KOPT-K1 (cell line): ENCODE results near the gene GPR107.

ENCODE experiments used
- H3K27ac ChIP-seq: fragments of 200-600 bp; sonication (generic); 2 replicates; pipeline ENCODE4 v1.5.1; 2016; ENCODE audit warnings: antibody characterized with exemption, mild to moderate bottlenecking, low read depth, low read length; ENCODE audit not compliant: poor library complexity, severe bottlenecking
- H3K36me3 ChIP-seq: fragments of 200-600 bp; sonication (generic); 2 replicates; pipeline ENCODE4 v1.5.1; 2017; ENCODE audit warnings: antibody characterized with exemption, mild to moderate bottlenecking, low read length, moderate library complexity; ENCODE audit not compliant: insufficient read depth
- H3K9me3 ChIP-seq: fragments of 200-600 bp; sonication (generic); 2 replicates; pipeline ENCODE4 v1.5.1; 2017; ENCODE audit warnings: antibody characterized with exemption, low read length, mild to moderate bottlenecking; ENCODE audit not compliant: insufficient read depth, poor library complexity, severe bottlenecking

The GPR107 gene

GRCh38 chr9:130157079-130157478, 103.4 kb downstream of the GPR107 start:
- H3K36me3 ChIP-seq = no peaks in the 10 kb centered on the region
- no peak overlapping the region for H3K27ac ChIP-seq
- no peaks in the 10 kb centered on the region for H3K9me3 ChIP-seq

GRCh38 chr9:130158001-130158400, 104.3 kb downstream of the GPR107 start:
- no peaks in the 10 kb centered on the region for H3K9me3 ChIP-seq

GRCh38 chr9:130159057-130159456, 105.4 kb downstream of the GPR107 start:
- H3K36me3 ChIP-seq = no peaks in the 10 kb centered on the region
- no peak overlapping the region for H3K27ac ChIP-seq
- no peaks in the 10 kb centered on the region for H3K9me3 ChIP-seq

More at GRCh38 chr9:130158001-130158400, 104.3 kb downstream of the GPR107 start:
- Histone ChIP-seq H3K27ac (no peak overlapping the region), H3K36me3 (no peaks in the 10 kb centered on the region)

- Histone ChIP-seq H3K27ac (no peak overlapping the region), H3K9me3 (no peaks in the 10 kb centered on the region), H3K36me3 (no peaks in the 10 kb centered on the region)
Measured at GRCh38 chr9:130159915-130160670, 106.4 kb downstream of the GPR107 start.

GRCh38 chr9:130160862-130161470, 107.3 kb downstream of the GPR107 start:
- Histone ChIP-seq H3K27ac (no peak overlapping the region), H3K9me3 (no peaks in the 10 kb centered on the region), H3K36me3 (no peaks in the 10 kb centered on the region)

- no peaks in the 10 kb centered on the region for H3K9me3 ChIP-seq
- H3K36me3 ChIP-seq = no peaks in the 10 kb centered on the region
- no peak overlapping the region for H3K27ac ChIP-seq
Measured at GRCh38 chr9:130165579-130165978, 111.9 kb downstream of the GPR107 start.

- Histone ChIP-seq H3K9me3 (no peaks in the 10 kb centered on the region), H3K36me3 (no peaks in the 10 kb centered on the region), H3K27ac (no peak overlapping the region)
Measured at GRCh38 chr9:130166399-130166798, 112.7 kb downstream of the GPR107 start.

- Histone ChIP-seq H3K27ac (no peak overlapping the region), H3K9me3 (no peaks in the 10 kb centered on the region), H3K36me3 (no peaks in the 10 kb centered on the region)
Measured at GRCh38 chr9:130167927-130168326, 114.2 kb downstream of the GPR107 start.

- H3K36me3 ChIP-seq = no peaks in the 10 kb centered on the region
- no peak overlapping the region for H3K27ac ChIP-seq
Measured at GRCh38 chr9:130171226-130172148, 117.8 kb downstream of the GPR107 start.

GRCh38 chr9:130172161-130172857, 118.6 kb downstream of the GPR107 start, which contains the start of gene NCS1:
Gene NCS1, plus strand, starts transcription at chr9:130172404. Its CDS starts 260 bp downstream, at chr9:130172664.
- H3K9me3 ChIP-seq = no peaks in the 10 kb centered on the region
- no peak within 1 kb of the TSS for H3K27ac ChIP-seq
- no peaks in the 10 kb centered on the region for H3K36me3 ChIP-seq

More at GRCh38 chr9:130171226-130172148, 117.8 kb downstream of the GPR107 start:
- H3K9me3 ChIP-seq = no peaks in the 10 kb centered on the region

- Histone ChIP-seq H3K36me3 (no peaks in the 10 kb centered on the region), H3K27ac (no peak overlapping the region), H3K9me3 (no peaks in the 10 kb centered on the region)
Measured at GRCh38 chr9:130172858-130173665, 119.4 kb downstream of the GPR107 start.

- no peak overlapping the region for H3K27ac ChIP-seq
- no peaks in the 10 kb centered on the region for H3K9me3 ChIP-seq
- H3K36me3 ChIP-seq = no peaks in the 10 kb centered on the region
Measured at GRCh38 chr9:130173666-130173983, 119.9 kb downstream of the GPR107 start.

- H3K27ac ChIP-seq = no peak overlapping the region
- H3K36me3 ChIP-seq = no peaks in the 10 kb centered on the region
- H3K9me3 ChIP-seq = no peaks in the 10 kb centered on the region
Measured at GRCh38 chr9:130174025-130174424, 120.3 kb downstream of the GPR107 start.

- H3K36me3 ChIP-seq = no peaks in the 10 kb centered on the region
- H3K9me3 ChIP-seq = no peaks in the 10 kb centered on the region
- H3K27ac ChIP-seq = no peak overlapping the region
Measured at GRCh38 chr9:130174920-130175321, 121.2 kb downstream of the GPR107 start.
